ENCODE data around the gene IGSF9.
A peak's percentile ranks its signal among the peaks of the same experiment; 100 is the strongest.

The IGSF9 gene

GRCh38 chr1:159931101-159931794 lies 14.2 kb downstream of the IGSF9 start:
- no peak for DNase-seq

GRCh38 chr1:159930634-159931033 lies 14.8 kb downstream of the IGSF9 start:
- no peak for DNase-seq

- no peak for DNase-seq
Measured at GRCh38 chr1:159930216-159930615, 15.2 kb downstream of the IGSF9 start.

GRCh38 chr1:159929155-159930051 lies 16.0 kb downstream of the IGSF9 start:
- DNase-seq: no peak

- no peak for DNase-seq
Measured at GRCh38 chr1:159928491-159929050, 16.8 kb downstream of the IGSF9 start.

GRCh38 chr1:159927849-159928431 lies 17.5 kb downstream of the IGSF9 start:
- no peak for DNase-seq

GRCh38 chr1:159927211-159927848 lies 18.1 kb downstream of the IGSF9 start:
- DNase-seq: no peak

GRCh38 chr1:159925719-159926078 lies 19.7 kb downstream of the IGSF9 start:
- no peak for DNase-seq

- DNase-seq: peak; percentile 88 to 89
Measured at GRCh38 chr1:159924791-159925718, 20.4 kb downstream of the IGSF9 start, which contains the start of gene TAGLN2. Gene TAGLN2, minus strand, starts transcription at chr1:159925507. Its CDS starts 4,998 bp downstream, at chr1:159920509.

- DNase-seq: no peak
Measured at GRCh38 chr1:159924025-159924790, 21.2 kb downstream of the IGSF9 start.

- peak; percentile 26 to 39 for DNase-seq
Measured at GRCh38 chr1:159923203-159924024, 22.0 kb downstream of the IGSF9 start.

GRCh38 chr1:159922511-159923202 lies 22.8 kb downstream of the IGSF9 start:
- DNase-seq: no peak

GRCh38 chr1:159921700-159922504 lies 23.5 kb downstream of the IGSF9 start:
- peak; percentile 24 to 27 for DNase-seq

- no peak for DNase-seq
Measured at GRCh38 chr1:159921251-159921650, 24.2 kb downstream of the IGSF9 start.

- DNase-seq: no peak
Measured at GRCh38 chr1:159920651-159921050, 24.8 kb downstream of the IGSF9 start.

- DNase-seq: no peak
Measured at GRCh38 chr1:159920202-159920601, 25.2 kb downstream of the IGSF9 start.

- DNase-seq: no peak
Measured at GRCh38 chr1:159919236-159919865, 26.1 kb downstream of the IGSF9 start.
